GM21528 (cell line): ENCODE results near the gene CENPU.
A peak's percentile ranks its signal among the peaks of the same experiment; 100 is the strongest.
"Not testable (repeated sequence)": the region's sequence is repeated elsewhere in the genome, so short reads cannot be mapped to it uniquely, and the experiment has no call there.

Source experiments
- ATAC-seq: cut with Tn5 transposase; IDR thresholded peaks from one replicate; pipeline ENCODE4 v1.9.1; 2021; ENCODE audit warnings: mild to moderate bottlenecking, moderate library complexity; ENCODE audit not compliant: unreplicated experiment, low FRiP score

CENPU gene, protein sequence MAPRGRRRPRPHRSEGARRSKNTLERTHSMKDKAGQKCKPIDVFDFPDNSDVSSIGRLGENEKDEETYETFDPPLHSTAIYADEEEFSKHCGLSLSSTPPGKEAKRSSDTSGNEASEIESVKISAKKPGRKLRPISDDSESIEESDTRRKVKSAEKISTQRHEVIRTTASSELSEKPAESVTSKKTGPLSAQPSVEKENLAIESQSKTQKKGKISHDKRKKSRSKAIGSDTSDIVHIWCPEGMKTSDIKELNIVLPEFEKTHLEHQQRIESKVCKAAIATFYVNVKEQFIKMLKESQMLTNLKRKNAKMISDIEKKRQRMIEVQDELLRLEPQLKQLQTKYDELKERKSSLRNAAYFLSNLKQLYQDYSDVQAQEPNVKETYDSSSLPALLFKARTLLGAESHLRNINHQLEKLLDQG

DNA sequence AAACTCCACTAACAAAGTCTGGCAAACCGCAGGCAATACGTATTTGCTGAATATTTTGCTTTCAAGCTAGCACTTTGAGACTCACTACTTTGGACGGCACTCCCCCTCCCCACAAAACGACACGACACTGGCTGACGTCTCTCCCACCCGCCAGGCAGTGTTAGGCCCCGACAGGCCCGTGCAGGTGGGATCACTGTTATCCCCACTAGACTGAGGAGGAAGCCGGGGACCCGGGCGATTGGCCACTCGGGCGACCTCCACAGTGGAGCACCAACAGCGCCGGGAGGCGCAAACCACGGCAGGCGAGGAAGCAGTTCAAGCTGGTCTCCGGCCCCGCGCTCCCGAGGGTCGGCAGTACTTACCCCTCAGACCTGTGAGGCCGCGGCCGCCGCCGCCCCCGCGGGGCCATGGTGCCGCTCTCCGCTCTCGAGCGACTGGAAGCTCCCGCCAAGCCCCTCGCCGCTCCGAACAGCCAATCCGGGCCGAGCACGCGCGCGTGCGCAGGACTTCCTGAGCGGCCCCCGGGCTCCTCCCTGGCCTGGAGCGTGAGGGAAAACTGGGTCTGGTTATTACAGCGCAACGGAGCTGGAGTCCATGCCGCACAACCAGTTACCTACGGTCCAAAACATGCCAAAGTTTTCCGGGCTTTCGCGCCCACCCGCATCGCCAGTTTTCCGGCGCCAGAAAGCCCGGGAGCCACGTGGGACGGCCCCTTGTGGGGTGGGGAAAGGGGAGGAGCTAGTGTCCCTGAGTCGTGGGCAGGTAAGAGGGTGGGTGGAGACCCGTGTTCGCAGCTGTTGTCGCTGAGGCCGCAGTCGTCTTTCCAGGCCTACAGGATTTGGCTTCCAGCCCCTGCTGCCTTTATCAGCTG lies at the start of gene CENPU:
Gene CENPU, minus strand, starts transcription at position 443 of the 871 bp plus-strand sequence. Its CDS starts 34 bp downstream, at position 409.
- peak; percentile 93 for ATAC-seq

DNA sequence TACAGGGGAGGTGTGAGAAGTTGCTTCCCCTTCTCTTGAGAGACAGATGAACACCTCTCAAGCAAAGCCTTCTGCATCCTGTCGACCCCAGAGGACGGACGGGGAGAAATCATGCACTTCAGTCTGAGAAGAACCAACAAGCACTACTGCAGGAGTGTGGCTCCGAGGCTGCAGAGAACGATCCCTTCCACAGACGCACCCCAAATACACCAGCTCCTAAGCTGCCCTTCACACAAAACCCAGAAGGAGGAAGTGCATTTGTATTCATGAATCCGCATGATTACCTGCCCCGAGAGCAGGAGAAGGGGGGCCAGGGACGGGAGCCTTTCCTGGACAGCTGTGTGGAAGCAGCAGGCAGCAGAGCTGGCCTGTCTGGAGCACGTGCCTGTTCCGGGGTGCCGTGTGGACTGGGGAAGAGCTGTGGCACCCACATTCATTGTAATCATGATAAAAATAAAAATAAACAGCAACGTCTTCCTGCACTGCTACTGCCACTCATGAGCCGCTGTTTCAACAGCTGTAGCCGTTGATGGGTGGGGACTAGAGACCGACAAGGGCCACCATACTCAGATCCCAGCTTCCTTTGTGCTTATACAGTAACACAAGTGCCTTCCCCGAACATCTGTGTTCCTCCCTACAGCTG lies 49.0 kb upstream of the CENPU start:
- ATAC-seq, result no peak

GRCh38 chr4:184779160-184779559 lies 45.3 kb upstream of the CENPU start:
- ATAC-seq, result not testable (repeated sequence)

GRCh38 chr4:184778325-184778724 lies 44.4 kb upstream of the CENPU start:
- ATAC-seq, result no peak

DNA sequence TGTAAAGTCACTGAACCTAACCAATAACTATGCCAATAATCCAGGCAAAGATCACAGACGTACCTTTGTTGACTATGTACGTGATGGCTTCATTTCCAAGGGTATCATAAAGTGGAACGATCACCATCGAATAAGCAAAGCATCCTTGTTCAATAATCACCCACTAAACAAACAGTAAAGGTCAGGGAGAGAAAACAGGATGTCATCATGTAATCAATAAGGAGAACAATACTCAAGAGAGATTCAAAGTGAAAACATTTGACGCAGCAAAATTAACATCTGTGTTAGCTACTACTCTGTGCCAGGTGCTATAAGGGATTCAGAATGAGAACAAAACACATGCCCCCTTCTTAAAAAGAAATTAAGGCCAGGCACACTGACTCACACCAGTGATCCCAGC lies 42.9 kb upstream of the CENPU start:
- no peak for ATAC-seq

GRCh38 chr4:184775854-184776555 lies 42.1 kb upstream of the CENPU start:
- no peak for ATAC-seq

GRCh38 chr4:184774152-184774551 lies 40.3 kb upstream of the CENPU start:
- no peak for ATAC-seq

DNA sequence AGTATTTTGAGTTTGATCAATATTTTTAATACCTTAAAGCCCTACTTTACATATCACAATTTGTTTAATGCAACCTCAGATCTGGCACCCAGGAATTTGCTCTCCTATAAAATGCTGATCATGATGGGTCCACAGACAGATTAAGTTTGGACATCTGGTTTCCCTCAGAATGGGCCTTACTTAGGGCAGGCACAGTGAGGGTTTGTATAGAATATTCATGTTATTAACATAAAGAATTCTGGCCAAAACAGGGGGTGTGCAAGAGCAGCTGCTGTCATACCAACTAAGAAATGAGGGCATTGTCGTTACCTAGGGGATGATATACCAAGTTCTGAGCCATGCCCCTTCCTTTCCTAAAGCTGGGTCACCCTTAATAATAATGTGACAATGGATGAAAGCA lies 37.5 kb upstream of the CENPU start:
- no peak for ATAC-seq

DNA sequence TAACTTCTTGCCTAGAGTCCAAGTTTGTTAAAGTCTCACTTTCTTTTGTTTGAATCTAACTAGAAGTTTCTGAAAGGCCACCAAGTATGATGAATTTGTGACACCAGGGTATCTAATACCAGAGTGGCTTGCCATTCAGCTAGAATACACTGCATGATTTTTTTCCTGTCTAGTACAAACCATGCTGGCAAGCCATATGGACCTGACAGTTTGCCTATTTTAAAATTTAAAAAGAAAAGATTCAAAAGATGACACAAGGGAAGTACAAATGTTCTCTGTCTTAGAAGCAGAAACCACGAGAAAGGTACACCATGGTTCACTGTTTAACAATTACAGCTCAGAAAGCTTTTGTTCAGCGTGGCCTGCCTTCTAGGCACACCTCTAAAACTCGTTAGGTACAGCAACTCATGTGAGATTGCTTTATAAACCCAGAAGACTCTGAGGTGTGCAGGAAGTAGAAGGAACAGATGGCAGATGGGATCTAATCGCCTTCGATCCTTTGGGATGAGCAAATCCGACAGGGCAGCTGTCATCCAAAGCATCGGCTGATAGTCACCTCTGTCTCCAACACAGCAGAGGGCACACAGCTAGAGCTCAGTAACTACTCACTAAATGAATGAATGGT lies 35.4 kb upstream of the CENPU start:
- ATAC-seq, result no peak

DNA sequence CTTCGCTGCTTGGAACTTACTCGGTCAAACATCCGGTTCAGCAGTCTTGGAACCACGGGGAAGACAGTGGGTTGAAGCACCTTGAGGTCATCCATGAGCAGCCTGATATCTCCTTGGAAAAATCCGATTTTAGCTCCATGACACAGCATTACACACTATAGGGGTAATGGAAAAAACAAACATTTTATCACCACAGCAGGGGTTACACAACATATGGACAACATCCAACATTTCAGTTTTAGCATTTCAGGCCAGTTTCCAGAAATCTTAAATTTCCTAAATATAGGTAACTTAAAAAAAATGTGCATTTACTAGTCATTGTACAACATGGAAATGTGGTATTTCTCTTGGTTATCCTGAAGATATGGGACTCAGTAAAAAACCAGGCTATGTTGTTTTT lies 34.4 kb upstream of the CENPU start:
- ATAC-seq, result no peak

GRCh38 chr4:184766446-184766845 lies 32.5 kb upstream of the CENPU start:
- ATAC-seq, result no peak

- no peak for ATAC-seq
These were observed 31.8 kb upstream of the CENPU start for GRCh38 chr4:184765473-184766340.

- no peak for ATAC-seq
These were observed 30.7 kb upstream of the CENPU start for GRCh38 chr4:184764601-184765000.

GRCh38 chr4:184763150-184763780 lies 29.4 kb upstream of the CENPU start:
- ATAC-seq, result no peak

- ATAC-seq, result peak; percentile 81
These were observed 28.2 kb upstream of the CENPU start for GRCh38 chr4:184762100-184762499.

DNA sequence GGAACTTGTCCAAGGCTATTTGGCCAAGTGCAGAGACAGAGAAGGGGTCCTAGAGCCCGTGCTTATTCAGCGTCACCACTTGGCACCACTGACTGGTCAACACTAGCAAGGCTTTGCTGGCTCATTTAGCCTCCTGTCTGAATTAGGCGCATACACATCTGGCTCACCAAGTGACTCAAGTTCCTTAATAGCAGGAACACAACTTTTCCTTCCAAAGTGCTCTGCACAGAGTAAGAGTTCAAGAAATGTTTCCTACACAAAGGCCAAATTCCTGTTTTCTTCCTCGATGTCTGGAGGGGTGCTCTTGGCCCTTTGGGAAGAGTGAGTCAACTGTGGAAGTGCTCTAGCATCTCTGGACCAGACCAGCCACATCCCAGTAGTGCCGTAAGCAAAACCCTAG lies 26.8 kb upstream of the CENPU start:
- no peak for ATAC-seq

DNA sequence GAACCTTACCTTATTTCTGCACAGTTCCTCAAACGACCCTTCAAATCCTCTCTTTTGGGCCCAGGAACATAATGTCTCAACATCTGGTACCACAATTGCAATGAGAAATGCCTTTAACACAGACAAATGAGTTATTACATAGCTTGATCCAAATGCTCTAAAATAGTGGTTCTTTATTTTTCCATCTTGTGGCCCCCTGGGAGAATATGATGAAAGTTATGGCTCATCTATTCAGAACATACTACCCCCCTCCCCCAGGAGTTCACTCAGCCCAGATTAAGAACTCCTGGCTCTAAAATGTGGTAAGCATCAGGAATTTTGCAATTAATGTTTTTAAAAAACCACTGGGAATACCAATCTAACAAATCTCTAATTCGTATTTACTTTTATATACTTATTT lies 23.9 kb upstream of the CENPU start:
- no peak for ATAC-seq

- no peak for ATAC-seq
These were observed 22.5 kb upstream of the CENPU start for GRCh38 chr4:184756399-184756798.

DNA sequence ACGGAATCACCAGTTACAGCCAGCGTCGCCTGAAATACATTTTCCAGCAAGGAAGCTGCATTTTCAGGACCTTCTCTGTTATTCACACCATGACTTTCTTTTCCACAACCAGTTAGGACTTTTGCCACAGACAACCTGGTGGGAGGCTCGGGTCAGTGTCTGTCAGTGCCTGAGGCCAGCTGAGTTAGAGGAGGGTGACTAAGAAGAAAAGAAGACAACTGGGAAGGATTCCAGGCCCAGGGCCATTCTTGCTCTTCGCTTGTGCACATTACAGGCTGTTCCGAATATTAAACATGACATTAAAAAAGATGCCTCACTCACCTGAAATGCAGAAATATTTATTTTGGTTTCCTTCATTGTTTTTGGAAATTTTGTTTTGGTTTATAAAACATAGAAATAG lies 21.4 kb upstream of the CENPU start:
- no peak for ATAC-seq
